ENCODE measurements around the gene KLF11. TPM values are rescaled to one million over a fixed set of nuclear protein-coding genes. Genes with fewer than 3 reads are reported as not detected.

KLF11 gene
- total and polyA plus RNA-seq, 4 experiments from 2014 or later: 7.0 to 9.8 (median 7.9) TPM

DNA sequence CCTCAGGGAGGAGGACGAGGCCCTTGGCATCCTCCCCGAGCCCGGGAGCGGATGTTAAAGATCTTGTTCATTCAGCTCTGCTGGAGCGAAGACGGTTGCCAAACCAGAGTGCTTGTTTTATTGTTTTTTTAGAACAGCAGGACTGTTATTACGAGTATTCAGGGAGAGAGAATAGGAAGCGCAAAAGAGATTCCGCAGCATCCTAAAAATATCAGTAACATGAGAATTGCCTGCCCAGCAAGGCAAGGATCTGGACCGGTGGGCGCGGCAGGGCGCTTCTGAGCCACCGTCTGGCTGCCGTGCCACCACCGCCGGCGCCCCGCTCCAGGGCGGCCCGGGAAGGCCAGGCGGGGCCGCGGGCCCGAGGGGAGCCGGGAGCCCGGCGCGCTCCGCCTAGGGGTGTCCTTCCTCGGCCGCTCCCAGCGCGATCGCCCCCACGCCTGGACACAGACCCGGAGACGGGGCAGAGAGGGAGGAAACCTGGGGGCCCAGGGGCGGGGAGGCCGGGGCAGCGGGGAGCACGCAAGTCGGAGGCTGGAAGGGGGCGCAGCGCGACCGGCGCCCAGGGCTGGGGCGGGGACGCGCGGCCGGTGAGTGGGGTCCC is 36.0 kb downstream of the KLF11 start:
- peaks cover 8 to 20% (median 11%) of the 10 kb centered on the region in 4 donors for H3K4me1 Mint-ChIP-seq
- Histone ChIP-seq H3K4me3 (ENCODE audit: low read length in 2 of 2) (no peak overlapping the region), H3K9me3 (ENCODE audit: control insufficient read depth in 1 of 2, low read length in 2 of 2) (no peaks in the 10 kb centered on the region), H3K27ac (ENCODE audit: low read depth, low read length) (no peak overlapping the region), H3K4me1 (ENCODE audit: insufficient read depth, low read length) (peaks cover 24% of the 10 kb centered on the region), H3K36me3 (ENCODE audit: insufficient read depth, low read length) (no peaks in the 10 kb centered on the region), H3K27me3 (ENCODE audit: insufficient read depth, low read length) (peaks cover 42% of the 10 kb centered on the region)
- intact Hi-C loops (cut with micrococcal nuclease): no loop called here
- CTCF ChIA-PET (ENCODE audit: partially characterized antibody): interaction anchor here (0.7 to 1.4 kb wide), 4 partner anchors 10 to 356 kb away, joined by 3 to 6 read pairs (median 3); no protein-coding TSS in a partner anchor
- peaks cover 50 to 58% of the 10 kb centered on the region in 2 donors for H3K27me3 Mint-ChIP-seq
- DNase-seq: peak in 3 of 5 donors; percentile 17 to 29 (median 28)
- POLR2A ChIA-PET (ENCODE audit: partially characterized antibody): no interaction called here
- peak overlapping the region in 6 of 7 donors; percentile 19 to 83 (median 74) for H3K27ac Mint-ChIP-seq
- H3K4me3 Mint-ChIP-seq: peak overlapping the region; percentile 75 to 91 (median 86)
- H3K9me3 Mint-ChIP-seq: peaks cover 0 to 2% (median 0%) of the 10 kb centered on the region in 8 donors
- peaks cover 0 to 6% of the 10 kb centered on the region in 2 donors for H3K36me3 Mint-ChIP-seq

DNA sequence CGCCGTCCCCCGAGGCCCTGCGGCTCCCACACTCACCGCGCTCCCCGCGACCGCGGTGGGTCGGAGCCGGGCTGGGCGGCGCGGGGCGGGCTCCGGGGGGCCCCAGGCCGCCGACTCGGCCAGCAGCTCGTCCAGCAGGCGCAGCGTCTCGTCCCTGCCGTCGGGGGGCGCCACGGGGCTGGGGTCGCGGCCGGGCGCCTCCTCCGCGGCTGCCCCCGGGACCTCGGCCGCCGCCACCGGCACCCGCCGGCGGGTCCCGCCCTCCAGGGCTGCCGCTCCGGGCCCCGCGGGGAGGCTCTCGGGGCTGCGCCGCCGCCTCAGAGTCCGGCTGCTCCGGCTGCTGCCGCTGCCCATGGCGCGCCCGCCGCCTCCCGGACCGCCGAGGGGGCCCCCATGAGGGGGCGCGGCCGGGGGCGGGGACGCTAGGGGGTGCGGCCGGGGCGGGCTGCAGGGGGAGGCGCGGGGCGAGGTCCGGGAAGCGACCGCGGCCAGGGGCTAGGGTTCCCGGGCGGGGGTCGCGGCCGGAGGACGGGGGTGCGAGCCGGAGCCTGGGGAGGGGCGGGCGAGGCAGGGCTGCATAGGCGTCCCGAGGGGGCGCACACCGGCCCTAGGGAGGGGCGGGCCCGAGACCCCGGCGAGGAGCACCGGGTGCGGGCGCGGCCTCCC is 36.7 kb downstream of the KLF11 start, which contains the start of gene CYS1:
CYS1 (minus strand) TSS at position 542 of the 666 bp plus-strand sequence; CDS start at position 354, 188 bp downstream.
- Mint-ChIP-seq H3K27ac (peak within 1 kb of the TSS; percentile 63 to 84 (median 77)), H3K4me1 (peaks cover 8 to 20% (median 11%) of the 10 kb centered on the region in 4 donors), H3K9me3 (peaks cover 0 to 2% (median 0%) of the 10 kb centered on the region in 8 donors), H3K4me3 (peak within 1 kb of the TSS; percentile 78 to 91 (median 86)), H3K36me3 (peaks cover 0 to 8% of the 10 kb centered on the region in 2 donors), H3K27me3 (peaks cover 53 to 60% of the 10 kb centered on the region in 2 donors)
- Histone ChIP-seq H3K36me3 (ENCODE audit: insufficient read depth, low read length) (no peaks in the 10 kb centered on the region), H3K27me3 (ENCODE audit: insufficient read depth, low read length) (peaks cover 45% of the 10 kb centered on the region), H3K4me1 (ENCODE audit: insufficient read depth, low read length) (peaks cover 24% of the 10 kb centered on the region), H3K9me3 (ENCODE audit: control insufficient read depth in 1 of 2, low read length in 2 of 2) (no peaks in the 10 kb centered on the region), H3K4me3 (ENCODE audit: low read length in 2 of 2) (peak within 1 kb of the TSS in 1 of 2 donors; percentile 32), H3K27ac (ENCODE audit: low read depth, low read length) (no peak within 1 kb of the TSS)
- POLR2A ChIA-PET (ENCODE audit: partially characterized antibody): no interaction called here
- CTCF ChIA-PET (ENCODE audit: partially characterized antibody): no interaction called here
- intact Hi-C loops (cut with micrococcal nuclease): no loop called here
- DNase-seq: peak in 2 of 5 donors; percentile 7 to 17

DNA sequence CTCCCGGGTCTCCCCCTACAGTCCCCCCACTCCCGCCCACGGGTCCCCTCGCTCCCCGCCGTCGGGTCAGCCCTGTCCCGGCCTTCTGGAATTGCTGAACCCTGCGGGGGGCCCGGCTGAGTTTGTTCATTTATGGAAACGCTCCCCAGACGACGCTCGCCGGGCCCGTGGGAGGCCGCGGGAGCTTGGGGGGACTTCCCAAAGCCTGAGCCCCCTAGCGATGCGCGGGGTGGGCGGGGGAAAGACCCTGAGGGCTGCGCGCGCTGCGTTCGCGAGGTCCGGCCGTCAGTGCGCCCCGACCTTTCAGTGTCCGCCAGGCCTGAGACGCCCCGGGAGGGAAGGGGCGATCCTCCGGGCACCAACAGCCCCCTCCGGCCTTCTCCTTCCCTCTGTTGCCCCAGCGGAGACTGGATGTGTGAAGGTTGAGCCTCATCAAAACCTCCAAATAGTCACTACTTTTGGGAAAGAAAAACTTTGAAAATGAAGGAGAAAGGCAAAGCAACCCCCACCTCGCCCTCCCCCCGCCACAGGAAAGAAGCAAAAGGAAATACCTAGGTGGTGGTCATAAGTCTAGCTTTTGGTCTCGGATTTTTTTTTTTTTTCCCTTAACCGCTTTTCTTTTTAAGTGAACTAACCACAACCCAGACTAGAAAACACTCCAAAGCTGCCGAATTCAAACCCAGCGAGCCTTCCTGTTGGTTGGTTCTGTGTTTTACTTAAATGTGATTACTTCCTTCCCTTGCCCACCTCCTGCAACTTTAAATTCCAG is 37.4 kb downstream of the KLF11 start:
- H3K27ac ChIP-seq (ENCODE audit: low read depth, low read length): no peak overlapping the region
- peak; percentile 36 to 65 (median 60) for DNase-seq
- Mint-ChIP-seq H3K4me3 (peak overlapping the region; percentile 70 to 89 (median 80)), H3K27ac (peak overlapping the region in 6 of 7 donors; percentile 43 to 84 (median 68)), H3K4me1 (peaks cover 8 to 20% (median 11%) of the 10 kb centered on the region in 4 donors), H3K27me3 (peaks cover 52 to 60% of the 10 kb centered on the region in 2 donors), H3K9me3 (peaks cover 0 to 2% (median 0%) of the 10 kb centered on the region in 8 donors), H3K36me3 (peaks cover 0 to 8% of the 10 kb centered on the region in 2 donors)
- intact Hi-C loops (cut with micrococcal nuclease): no loop called here
- CTCF ChIA-PET (ENCODE audit: partially characterized antibody): interaction anchor here (1.7 to 3.6 kb wide), 3 partner anchors 9 to 44 kb away, joined by 5 to 34 read pairs (median 9); no protein-coding TSS in a partner anchor
- no peaks in the 10 kb centered on the region for H3K9me3 ChIP-seq (ENCODE audit: control insufficient read depth in 1 of 2, low read length in 2 of 2)
- H3K4me3 ChIP-seq (ENCODE audit: low read length in 2 of 2): peak overlapping the region in 1 of 2 donors; percentile 32
- H3K4me1 ChIP-seq (ENCODE audit: insufficient read depth, low read length): peaks cover 24% of the 10 kb centered on the region
- H3K27me3 ChIP-seq (ENCODE audit: insufficient read depth, low read length): peaks cover 45% of the 10 kb centered on the region
- H3K36me3 ChIP-seq (ENCODE audit: insufficient read depth, low read length): no peaks in the 10 kb centered on the region
- POLR2A ChIA-PET (ENCODE audit: partially characterized antibody): interaction anchor here (0.6 kb wide), 1 partner anchor 646 kb away, joined by 3 read pairs; no protein-coding TSS in a partner anchor

DNA sequence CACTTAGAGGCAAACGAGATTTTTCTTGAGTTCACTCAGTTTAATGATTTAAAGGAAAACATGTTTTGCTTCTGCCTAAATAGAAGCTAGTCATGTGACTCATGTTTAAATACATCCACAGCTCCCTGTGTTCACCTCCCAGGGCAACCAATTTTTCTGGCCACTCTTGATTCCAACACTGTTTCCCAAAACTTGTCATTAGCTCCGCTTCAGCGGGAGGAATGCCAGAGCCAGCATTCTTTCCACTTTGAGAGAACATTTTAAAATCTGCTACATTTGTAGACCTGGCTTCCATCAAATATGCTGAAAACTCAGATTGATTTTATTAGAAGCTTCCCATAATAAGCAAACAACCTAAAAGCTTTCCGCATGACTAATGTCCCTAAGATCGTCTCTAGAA is 39.7 kb downstream of the KLF11 start:
- Histone ChIP-seq H3K36me3 (ENCODE audit: insufficient read depth, low read length) (no peaks in the 10 kb centered on the region), H3K27ac (ENCODE audit: low read depth, low read length) (no peak overlapping the region), H3K27me3 (ENCODE audit: insufficient read depth, low read length) (peaks cover 46% of the 10 kb centered on the region), H3K9me3 (ENCODE audit: control insufficient read depth in 1 of 2, low read length in 2 of 2) (no peaks in the 10 kb centered on the region), H3K4me3 (ENCODE audit: low read length in 2 of 2) (no peak overlapping the region), H3K4me1 (ENCODE audit: insufficient read depth, low read length) (peaks cover 24% of the 10 kb centered on the region)
- Mint-ChIP-seq H3K27me3 (peaks cover 46 to 59% of the 10 kb centered on the region in 2 donors), H3K9me3 (peaks cover 0 to 2% (median 0%) of the 10 kb centered on the region in 8 donors), H3K27ac (peak overlapping the region in 1 of 7 donors; percentile 48), H3K4me3 (peak overlapping the region in 1 of 8 donors; percentile 15), H3K36me3 (peaks cover 0 to 8% of the 10 kb centered on the region in 2 donors), H3K4me1 (peaks cover 8 to 20% (median 11%) of the 10 kb centered on the region in 4 donors)
- no peak for DNase-seq
- intact Hi-C loops (cut with micrococcal nuclease): no loop called here
- ChIA-PET CTCF (ENCODE audit: partially characterized antibody) (interaction anchor here (0.7 to 3.6 kb wide), 9 partner anchors 8 to 352 kb away, joined by 3 to 34 read pairs (median 5); no protein-coding TSS in a partner anchor), POLR2A (ENCODE audit: partially characterized antibody) (no interaction called here)

DNA sequence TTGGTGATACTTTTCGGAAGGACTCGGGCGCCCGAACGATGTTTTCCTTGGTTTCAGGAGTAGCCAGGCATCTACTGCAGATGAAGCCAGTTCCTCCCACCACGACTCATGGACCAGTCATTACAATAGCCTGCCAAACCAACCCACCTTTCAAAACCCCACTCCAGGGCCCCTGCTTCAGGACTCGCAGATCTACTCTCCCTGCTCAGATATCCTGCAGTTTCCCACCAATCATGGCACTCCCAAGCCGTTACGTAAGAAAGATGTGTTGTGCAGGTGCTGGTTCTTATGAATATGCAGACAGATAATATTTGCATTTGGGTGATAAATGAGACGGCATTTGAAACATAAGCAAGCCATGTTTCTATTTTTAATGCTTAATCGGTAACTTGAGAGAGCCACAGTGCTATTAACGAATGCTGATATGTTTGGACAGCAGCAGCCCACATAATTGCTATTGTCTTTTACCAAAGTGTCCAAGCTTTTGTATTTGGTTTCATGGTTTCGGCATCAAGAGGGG is 40.4 kb downstream of the KLF11 start:
- peaks cover 0 to 2% (median 0%) of the 10 kb centered on the region in 8 donors for H3K9me3 Mint-ChIP-seq
- peaks cover 39% of the 10 kb centered on the region for H3K27me3 ChIP-seq (ENCODE audit: insufficient read depth, low read length)
- H3K36me3 ChIP-seq (ENCODE audit: insufficient read depth, low read length): no peaks in the 10 kb centered on the region
- CTCF ChIA-PET (ENCODE audit: partially characterized antibody): interaction anchor here (1.0 to 3.6 kb wide), 3 partner anchors 12 to 352 kb away, joined by 3 to 34 read pairs (median 16); no protein-coding TSS in a partner anchor
- POLR2A ChIA-PET (ENCODE audit: partially characterized antibody): no interaction called here
- peak overlapping the region in 2 of 8 donors; percentile 39 to 46 for H3K4me3 Mint-ChIP-seq
- peaks cover 41 to 54% of the 10 kb centered on the region in 2 donors for H3K27me3 Mint-ChIP-seq
- no peak overlapping the region for H3K27ac Mint-ChIP-seq
- H3K4me3 ChIP-seq (ENCODE audit: low read length in 2 of 2): no peak overlapping the region
- DNase-seq: no peak
- H3K4me1 ChIP-seq (ENCODE audit: insufficient read depth, low read length): peaks cover 23% of the 10 kb centered on the region
- no peaks in the 10 kb centered on the region for H3K9me3 ChIP-seq (ENCODE audit: control insufficient read depth in 1 of 2, low read length in 2 of 2)
- H3K36me3 Mint-ChIP-seq: peaks cover 0 to 8% of the 10 kb centered on the region in 2 donors
- intact Hi-C loops (cut with micrococcal nuclease): no loop called here
- no peak overlapping the region for H3K27ac ChIP-seq (ENCODE audit: low read depth, low read length)
- H3K4me1 Mint-ChIP-seq: peaks cover 8 to 20% (median 11%) of the 10 kb centered on the region in 4 donors

DNA sequence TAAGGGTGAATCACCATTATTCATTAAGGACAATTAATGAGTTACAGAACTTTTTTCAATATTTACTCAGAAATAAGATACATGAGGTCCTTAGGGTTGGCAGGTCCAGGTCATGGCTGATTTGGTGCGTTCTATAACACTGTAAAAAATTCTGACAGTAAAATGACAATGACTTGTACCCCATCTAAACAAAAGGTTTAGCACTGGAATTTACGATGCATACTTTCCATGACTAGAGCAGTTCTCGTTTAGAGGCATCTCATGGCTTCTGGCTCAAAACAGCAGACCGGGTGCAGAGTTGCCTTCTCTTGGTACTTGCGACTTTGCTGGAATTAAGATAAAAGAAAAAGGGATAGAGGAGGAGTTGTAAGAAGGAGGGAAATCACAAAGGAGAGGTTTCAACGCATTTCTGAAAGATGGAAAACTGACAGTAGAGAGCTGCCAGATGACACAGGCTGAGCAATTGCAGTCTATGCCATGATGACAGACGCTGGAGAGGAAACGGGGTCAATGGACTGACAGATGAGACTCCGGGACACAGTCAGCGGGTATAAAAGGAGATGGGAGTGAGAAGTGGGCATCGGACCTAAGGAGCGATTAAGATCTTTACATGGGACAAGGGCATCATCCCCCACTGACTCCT is 41.0 kb downstream of the KLF11 start:
- DNase-seq: no peak
- Mint-ChIP-seq H3K9me3 (no peaks in the 10 kb centered on the region), H3K4me3 (no peak overlapping the region), H3K4me1 (peaks cover 6 to 14% (median 8%) of the 10 kb centered on the region in 4 donors), H3K27me3 (peaks cover 37 to 53% of the 10 kb centered on the region in 2 donors), H3K36me3 (peaks cover 0 to 5% of the 10 kb centered on the region in 2 donors), H3K27ac (peak overlapping the region in 1 of 7 donors; percentile 2)
- Histone ChIP-seq H3K27ac (ENCODE audit: low read depth, low read length) (no peak overlapping the region), H3K9me3 (ENCODE audit: control insufficient read depth in 1 of 2, low read length in 2 of 2) (no peaks in the 10 kb centered on the region), H3K27me3 (ENCODE audit: insufficient read depth, low read length) (peaks cover 36% of the 10 kb centered on the region), H3K36me3 (ENCODE audit: insufficient read depth, low read length) (no peaks in the 10 kb centered on the region), H3K4me3 (ENCODE audit: low read length in 2 of 2) (no peak overlapping the region), H3K4me1 (ENCODE audit: insufficient read depth, low read length) (peaks cover 17% of the 10 kb centered on the region)
- CTCF ChIA-PET (ENCODE audit: partially characterized antibody): interaction anchor here (1.6 to 3.6 kb wide), 4 partner anchors 11 to 351 kb away, joined by 5 to 34 read pairs (median 22); no protein-coding TSS in a partner anchor
- intact Hi-C loops (cut with micrococcal nuclease): no loop called here
- POLR2A ChIA-PET (ENCODE audit: partially characterized antibody): no interaction called here
